GM19463 (cell line): Measurements from ENCODE around the gene PAX4.
"Not testable (repeated sequence)": the region's sequence is repeated elsewhere in the genome, so short reads cannot be mapped to it uniquely, and the experiment has no call there.

Experiments used
- ATAC-seq: cut with Tn5 transposase; IDR thresholded peaks from one replicate; pipeline ENCODE4 v1.9.1; 2021; ENCODE audit warnings: mild to moderate bottlenecking, moderate library complexity; ENCODE audit not compliant: unreplicated experiment

Gene PAX4

GRCh38 chr7:127588019-127588696, 29.8 kb downstream of the PAX4 start, which contains the start of gene ARF5:
ARF5 (plus strand) TSS chr7:127588411; CDS start chr7:127588499, 88 bp downstream.
- ATAC-seq = peak; percentile 72

- no peak for ATAC-seq
Observed at GRCh38 chr7:127587663-127588018, 30.3 kb downstream of the PAX4 start.

GRCh38 chr7:127586346-127586745, 31.6 kb downstream of the PAX4 start:
- ATAC-seq = no peak

- peak; percentile 71 for ATAC-seq
Observed at GRCh38 chr7:127585044-127585953, 32.6 kb downstream of the PAX4 start, which contains the start of gene GCC1. GCC1 (minus strand) TSS chr7:127585596; CDS start chr7:127585182, 414 bp downstream.

GRCh38 chr7:127584648-127585043, 33.3 kb downstream of the PAX4 start:
- no peak for ATAC-seq

GRCh38 chr7:127582361-127582760, 35.6 kb downstream of the PAX4 start:
- no peak for ATAC-seq

- ATAC-seq = no peak
Observed at GRCh38 chr7:127581716-127582115, 36.2 kb downstream of the PAX4 start.

- ATAC-seq = no peak
Observed at GRCh38 chr7:127580612-127581011, 37.3 kb downstream of the PAX4 start.

GRCh38 chr7:127578711-127579275, 39.1 kb downstream of the PAX4 start:
- no peak for ATAC-seq

GRCh38 chr7:127578036-127578684, 39.8 kb downstream of the PAX4 start:
- no peak for ATAC-seq

- no peak for ATAC-seq
Observed at GRCh38 chr7:127571741-127572505, 46.0 kb downstream of the PAX4 start.

GRCh38 chr7:127568034-127568433, 49.9 kb downstream of the PAX4 start:
- not testable (repeated sequence) for ATAC-seq

GRCh38 chr7:127566242-127566641, 51.7 kb downstream of the PAX4 start:
- ATAC-seq = no peak
